ENCODE data around the gene RAB3GAP2.
A peak's percentile ranks its signal among the peaks of the same experiment; 100 is the strongest.
"Not testable (repeated sequence)": the region's sequence is repeated elsewhere in the genome, so short reads cannot be mapped to it uniquely, and the experiment has no call there.

Gene RAB3GAP2

DNA sequence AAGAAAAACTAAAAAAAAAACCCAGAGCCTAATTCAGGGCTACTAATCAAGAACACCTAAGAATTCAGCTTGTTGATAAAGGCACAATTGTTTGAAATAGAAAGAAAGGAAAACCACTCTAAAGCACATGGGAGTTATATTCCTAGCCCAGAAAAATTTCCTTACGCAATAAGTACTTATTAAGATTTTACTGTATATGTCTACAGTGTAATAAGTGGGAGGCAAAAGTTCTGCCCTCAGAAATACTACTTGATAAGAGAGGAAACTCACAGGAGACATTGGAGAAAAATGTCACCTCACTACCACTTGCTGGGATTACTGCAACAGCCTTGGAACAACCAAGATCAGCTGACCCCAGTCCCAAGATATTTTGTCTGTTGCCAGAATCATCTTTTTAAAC is 112.2 kb downstream of the RAB3GAP2 start:
- Histone ChIP-seq H3K36me3 (ENCODE audit: control insufficient read depth in 1 of 2, insufficient read depth in 2 of 2, low read length in 2 of 2) (peaks cover 38 to 42% of the 10 kb centered on the region in 2 donors), H3K27me3 (ENCODE audit: low read depth, low read length) (no peaks in the 10 kb centered on the region), H3K27ac (ENCODE audit: low read length) (no peak overlapping the region), H3K9me3 (ENCODE audit: control insufficient read depth in 1 of 2, low read length in 2 of 2) (no peaks in the 10 kb centered on the region), H3K4me3 (ENCODE audit: low read depth in 1 of 2, low read length in 2 of 2) (no peak overlapping the region), H3K4me1 (ENCODE audit: control insufficient read depth in 1 of 2, insufficient read depth in 2 of 2, low read length in 2 of 2) (no peaks in the 10 kb centered on the region)

DNA sequence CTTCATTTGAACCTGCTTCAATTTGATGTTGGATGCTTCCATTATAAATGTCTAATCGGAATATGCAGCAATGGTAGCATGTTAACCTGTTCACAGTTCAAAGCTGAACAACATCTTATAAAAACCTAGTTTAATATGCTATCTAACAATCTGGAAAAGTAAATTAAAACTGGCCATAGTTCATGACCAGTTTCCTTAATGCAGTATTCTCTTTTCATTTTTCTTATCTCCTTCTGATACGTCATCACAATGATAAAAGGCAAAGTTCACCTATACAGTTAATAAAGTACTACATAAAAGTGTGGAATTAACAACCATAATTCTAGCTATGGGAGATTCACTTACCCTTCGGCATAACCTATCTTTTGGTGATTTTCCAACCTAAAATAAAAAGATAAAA is 113.2 kb downstream of the RAB3GAP2 start:
- Histone ChIP-seq H3K9me3 (ENCODE audit: control insufficient read depth in 1 of 2, low read length in 2 of 2) (no peaks in the 10 kb centered on the region), H3K36me3 (ENCODE audit: control insufficient read depth in 1 of 2, insufficient read depth in 2 of 2, low read length in 2 of 2) (peaks cover 43 to 44% of the 10 kb centered on the region in 2 donors), H3K4me1 (ENCODE audit: control insufficient read depth in 1 of 2, insufficient read depth in 2 of 2, low read length in 2 of 2) (no peaks in the 10 kb centered on the region), H3K27me3 (ENCODE audit: low read depth, low read length) (no peaks in the 10 kb centered on the region), H3K4me3 (ENCODE audit: low read depth in 1 of 2, low read length in 2 of 2) (no peak overlapping the region), H3K27ac (ENCODE audit: low read length) (no peak overlapping the region)

DNA sequence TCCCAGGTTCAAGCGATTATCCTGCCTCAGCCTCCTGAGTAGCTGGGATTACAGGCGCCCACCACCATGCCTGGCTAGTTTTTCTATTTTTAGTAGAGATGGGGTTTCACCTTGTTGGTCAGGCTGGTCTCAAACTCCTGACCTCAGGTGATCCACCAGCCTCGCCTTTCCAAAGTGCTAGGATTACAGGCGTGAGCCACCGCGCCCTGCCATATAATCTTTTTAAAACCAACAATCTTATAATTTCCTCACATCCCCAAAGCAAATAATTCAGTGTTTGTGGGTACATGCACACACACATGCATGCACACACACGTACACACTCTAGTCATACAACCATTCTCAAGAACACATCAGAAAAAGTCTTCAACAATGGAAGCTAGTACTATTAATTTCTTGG is 113.7 kb downstream of the RAB3GAP2 start:
- H3K9me3 ChIP-seq (ENCODE audit: control insufficient read depth in 1 of 2, low read length in 2 of 2); H3K27ac ChIP-seq (ENCODE audit: low read length); H3K4me3 ChIP-seq (ENCODE audit: low read depth in 1 of 2, low read length in 2 of 2); H3K27me3 ChIP-seq (ENCODE audit: low read depth, low read length); H3K4me1 ChIP-seq (ENCODE audit: control insufficient read depth in 1 of 2, insufficient read depth in 2 of 2, low read length in 2 of 2): not testable (repeated sequence)
- peaks cover 39 to 44% of the 10 kb centered on the region in 2 donors for H3K36me3 ChIP-seq (ENCODE audit: control insufficient read depth in 1 of 2, insufficient read depth in 2 of 2, low read length in 2 of 2)

DNA sequence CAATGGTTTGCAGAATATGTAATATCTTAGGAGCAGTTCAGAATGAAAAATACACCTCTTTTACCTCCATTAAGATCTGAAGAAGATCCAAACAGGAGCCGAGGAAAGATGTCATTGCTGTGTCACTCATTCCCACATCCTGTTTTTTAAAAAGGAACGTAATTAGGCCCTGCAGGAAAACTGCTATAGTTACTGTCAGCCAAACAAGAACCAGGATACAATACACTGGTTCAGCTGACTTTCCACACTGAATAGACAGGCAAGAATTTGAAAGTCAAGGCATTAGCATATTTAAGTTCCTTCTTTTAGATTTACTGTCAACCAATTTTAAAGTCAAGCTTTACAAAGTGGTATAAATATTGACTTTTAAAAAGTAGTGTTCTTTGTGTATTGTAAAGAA is 114.5 kb downstream of the RAB3GAP2 start:
- Histone ChIP-seq H3K4me3 (ENCODE audit: low read depth in 1 of 2, low read length in 2 of 2) (no peak overlapping the region), H3K36me3 (ENCODE audit: control insufficient read depth in 1 of 2, insufficient read depth in 2 of 2, low read length in 2 of 2) (peaks cover 39 to 47% of the 10 kb centered on the region in 2 donors), H3K27ac (ENCODE audit: low read length) (peak overlapping the region; percentile 8), H3K27me3 (ENCODE audit: low read depth, low read length) (no peaks in the 10 kb centered on the region), H3K4me1 (ENCODE audit: control insufficient read depth in 1 of 2, insufficient read depth in 2 of 2, low read length in 2 of 2) (no peaks in the 10 kb centered on the region), H3K9me3 (ENCODE audit: control insufficient read depth in 1 of 2, low read length in 2 of 2) (no peaks in the 10 kb centered on the region)

DNA sequence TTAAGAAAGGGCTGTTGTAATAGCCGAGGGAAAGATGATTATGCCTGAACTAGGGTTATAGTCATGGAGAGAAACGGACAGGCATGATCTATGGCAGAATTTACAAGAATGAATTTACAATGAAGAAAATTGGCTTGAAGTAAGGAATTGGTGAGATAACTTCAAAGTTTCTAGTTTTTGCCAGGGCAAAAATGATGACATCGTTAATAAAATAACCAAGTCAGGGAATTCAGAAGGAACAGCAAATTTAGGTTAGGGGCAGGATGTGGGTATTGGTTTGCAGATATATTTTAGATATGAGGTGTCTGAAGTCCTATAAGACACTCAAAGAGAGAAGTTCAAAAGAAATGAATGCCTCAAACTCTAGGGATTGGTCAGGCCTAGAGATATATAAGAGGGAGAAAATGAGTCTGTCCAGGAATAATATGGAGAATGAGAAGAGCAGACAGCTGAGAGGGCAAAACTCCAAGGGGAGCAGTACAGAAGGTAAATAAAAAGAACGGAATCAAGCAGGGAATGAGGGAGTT is 115.6 kb downstream of the RAB3GAP2 start:
- Histone ChIP-seq H3K27me3 (ENCODE audit: low read depth, low read length) (no peaks in the 10 kb centered on the region), H3K4me3 (ENCODE audit: low read depth in 1 of 2, low read length in 2 of 2) (no peak overlapping the region), H3K27ac (ENCODE audit: low read length) (no peak overlapping the region), H3K36me3 (ENCODE audit: control insufficient read depth in 1 of 2, insufficient read depth in 2 of 2, low read length in 2 of 2) (peaks cover 39 to 47% of the 10 kb centered on the region in 2 donors), H3K4me1 (ENCODE audit: control insufficient read depth in 1 of 2, insufficient read depth in 2 of 2, low read length in 2 of 2) (peaks cover 0 to 2% of the 10 kb centered on the region in 2 donors), H3K9me3 (ENCODE audit: control insufficient read depth in 1 of 2, low read length in 2 of 2) (no peaks in the 10 kb centered on the region)

DNA sequence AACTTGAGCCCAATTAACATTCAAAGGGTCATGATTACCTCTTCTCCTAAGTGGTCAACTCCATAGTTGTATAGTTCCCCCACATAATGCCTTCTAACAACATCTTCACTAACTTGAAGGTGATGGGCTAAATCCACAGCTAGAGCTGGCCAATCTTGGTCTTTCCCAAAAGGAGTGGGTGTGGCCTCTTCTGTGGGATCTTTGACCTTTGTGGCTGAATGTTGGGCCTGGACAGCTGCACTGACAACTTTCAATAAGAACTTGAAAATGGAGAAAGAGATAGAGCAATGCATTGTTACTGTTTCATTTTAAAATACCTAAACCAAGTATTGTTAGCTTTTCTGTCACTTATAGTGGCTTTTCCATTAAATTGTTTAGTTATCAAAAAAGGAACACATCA is 119.1 kb downstream of the RAB3GAP2 start:
- Histone ChIP-seq H3K27me3 (ENCODE audit: low read depth, low read length) (no peaks in the 10 kb centered on the region), H3K4me3 (ENCODE audit: low read depth in 1 of 2, low read length in 2 of 2) (no peak overlapping the region), H3K4me1 (ENCODE audit: control insufficient read depth in 1 of 2, insufficient read depth in 2 of 2, low read length in 2 of 2) (peaks cover 0 to 12% of the 10 kb centered on the region in 2 donors), H3K9me3 (ENCODE audit: control insufficient read depth in 1 of 2, low read length in 2 of 2) (no peaks in the 10 kb centered on the region), H3K27ac (ENCODE audit: low read length) (no peak overlapping the region), H3K36me3 (ENCODE audit: control insufficient read depth in 1 of 2, insufficient read depth in 2 of 2, low read length in 2 of 2) (peaks cover 26 to 32% of the 10 kb centered on the region in 2 donors)

DNA sequence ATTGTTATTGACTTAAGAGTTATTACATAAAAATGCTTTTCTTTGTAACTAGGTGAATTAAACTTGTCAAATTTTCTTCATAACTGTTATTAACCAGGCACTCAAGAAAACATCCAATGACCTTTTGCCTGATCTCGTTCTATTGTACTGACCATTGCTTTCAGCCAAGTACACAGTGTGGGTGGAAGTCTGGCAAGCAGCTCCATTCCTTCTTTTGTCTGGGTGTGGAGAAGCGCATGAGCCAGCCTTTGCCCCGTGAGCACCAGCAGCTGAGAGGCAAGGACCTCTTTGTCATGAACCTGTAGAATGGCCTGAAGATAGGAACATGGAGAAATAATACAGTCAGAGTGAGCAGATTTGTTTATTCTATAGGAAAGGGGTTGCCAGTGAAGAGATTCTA is 120.8 kb downstream of the RAB3GAP2 start:
- Histone ChIP-seq H3K4me1 (ENCODE audit: control insufficient read depth in 1 of 2, insufficient read depth in 2 of 2, low read length in 2 of 2) (peaks cover 0 to 12% of the 10 kb centered on the region in 2 donors), H3K4me3 (ENCODE audit: low read depth in 1 of 2, low read length in 2 of 2) (no peak overlapping the region), H3K36me3 (ENCODE audit: control insufficient read depth in 1 of 2, insufficient read depth in 2 of 2, low read length in 2 of 2) (peaks cover 13 to 24% of the 10 kb centered on the region in 2 donors), H3K9me3 (ENCODE audit: control insufficient read depth in 1 of 2, low read length in 2 of 2) (no peaks in the 10 kb centered on the region), H3K27me3 (ENCODE audit: low read depth, low read length) (no peaks in the 10 kb centered on the region), H3K27ac (ENCODE audit: low read length) (no peak overlapping the region)

DNA sequence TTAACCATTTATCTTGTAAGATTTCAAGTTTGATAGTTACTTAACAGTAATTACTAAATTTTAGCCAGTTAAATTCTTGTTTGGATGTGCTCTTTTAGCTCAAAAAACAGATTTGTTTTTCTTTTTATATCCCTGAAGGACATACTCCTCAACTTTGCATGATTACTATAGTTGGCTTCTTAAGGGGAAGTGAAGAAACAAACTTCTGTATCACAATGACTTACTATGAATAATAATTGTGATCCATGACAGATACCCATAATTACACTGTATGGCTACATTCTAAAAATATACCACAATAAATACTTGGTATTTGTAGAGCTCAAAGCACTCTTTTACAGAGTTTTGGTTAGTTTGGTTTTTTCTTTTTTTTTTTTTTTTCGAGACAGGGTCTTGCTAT is 122.5 kb downstream of the RAB3GAP2 start:
- Histone ChIP-seq H3K36me3 (ENCODE audit: control insufficient read depth in 1 of 2, insufficient read depth in 2 of 2, low read length in 2 of 2) (peaks cover 4 to 20% of the 10 kb centered on the region in 2 donors), H3K9me3 (ENCODE audit: control insufficient read depth in 1 of 2, low read length in 2 of 2) (no peaks in the 10 kb centered on the region), H3K27me3 (ENCODE audit: low read depth, low read length) (no peaks in the 10 kb centered on the region), H3K4me1 (ENCODE audit: control insufficient read depth in 1 of 2, insufficient read depth in 2 of 2, low read length in 2 of 2) (peaks cover 0 to 12% of the 10 kb centered on the region in 2 donors), H3K27ac (ENCODE audit: low read length) (no peak overlapping the region), H3K4me3 (ENCODE audit: low read depth in 1 of 2, low read length in 2 of 2) (no peak overlapping the region)

DNA sequence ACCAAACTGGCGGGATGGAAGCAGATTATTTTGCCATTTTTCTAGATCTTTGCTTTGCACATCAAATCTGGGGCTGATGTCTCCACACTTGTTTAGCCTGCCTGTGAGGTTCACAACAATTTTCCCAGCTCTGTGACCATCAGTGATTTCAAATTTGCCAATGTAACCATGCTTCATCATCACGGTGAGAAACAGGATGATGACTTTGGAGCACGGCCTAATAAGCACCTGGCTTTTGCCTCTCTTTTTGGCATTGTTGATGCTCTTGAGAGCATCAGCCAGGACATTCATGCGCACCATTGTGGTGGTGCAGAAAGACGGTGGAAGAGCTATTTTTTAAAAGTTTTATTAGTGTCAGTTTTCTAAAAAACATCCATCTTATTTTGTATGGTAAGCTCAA is 128.2 kb downstream of the RAB3GAP2 start:
- Histone ChIP-seq H3K27ac (ENCODE audit: low read length) (no peak overlapping the region), H3K27me3 (ENCODE audit: low read depth, low read length) (no peaks in the 10 kb centered on the region), H3K36me3 (ENCODE audit: control insufficient read depth in 1 of 2, insufficient read depth in 2 of 2, low read length in 2 of 2) (peaks cover 15 to 40% of the 10 kb centered on the region in 2 donors), H3K9me3 (ENCODE audit: control insufficient read depth in 1 of 2, low read length in 2 of 2) (no peaks in the 10 kb centered on the region), H3K4me3 (ENCODE audit: low read depth in 1 of 2, low read length in 2 of 2) (no peak overlapping the region), H3K4me1 (ENCODE audit: control insufficient read depth in 1 of 2, insufficient read depth in 2 of 2, low read length in 2 of 2) (no peaks in the 10 kb centered on the region)

DNA sequence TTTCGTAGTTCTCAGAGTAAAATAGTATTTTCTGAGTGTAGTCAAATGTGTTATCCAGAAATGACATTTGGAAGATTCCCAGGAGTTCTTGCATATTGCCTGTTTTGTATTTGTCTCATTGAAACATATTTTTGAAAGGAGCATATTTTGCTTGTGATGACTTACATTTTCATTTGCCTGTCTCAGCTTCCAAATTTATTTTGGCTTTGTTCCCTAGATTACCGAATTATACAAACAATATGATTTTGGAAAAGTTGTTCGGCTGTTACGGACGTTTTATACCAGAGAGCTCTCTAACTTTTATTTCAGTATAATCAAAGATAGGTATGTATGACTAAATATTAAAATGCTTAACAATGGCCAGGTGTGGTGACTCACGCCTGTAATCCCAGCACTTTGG is 132.3 kb downstream of the RAB3GAP2 start:
- H3K4me1 ChIP-seq (ENCODE audit: control insufficient read depth in 1 of 2, insufficient read depth in 2 of 2, low read length in 2 of 2) = no peaks in the 10 kb centered on the region
- H3K36me3 ChIP-seq (ENCODE audit: control insufficient read depth in 1 of 2, insufficient read depth in 2 of 2, low read length in 2 of 2) = peaks cover 12 to 33% of the 10 kb centered on the region in 2 donors
- H3K4me3 ChIP-seq (ENCODE audit: low read depth in 1 of 2, low read length in 2 of 2) = no peak overlapping the region
- no peak overlapping the region for H3K27ac ChIP-seq (ENCODE audit: low read length)
- no peaks in the 10 kb centered on the region for H3K9me3 ChIP-seq (ENCODE audit: control insufficient read depth in 1 of 2, low read length in 2 of 2)
- H3K27me3 ChIP-seq (ENCODE audit: low read depth, low read length) = no peaks in the 10 kb centered on the region

DNA sequence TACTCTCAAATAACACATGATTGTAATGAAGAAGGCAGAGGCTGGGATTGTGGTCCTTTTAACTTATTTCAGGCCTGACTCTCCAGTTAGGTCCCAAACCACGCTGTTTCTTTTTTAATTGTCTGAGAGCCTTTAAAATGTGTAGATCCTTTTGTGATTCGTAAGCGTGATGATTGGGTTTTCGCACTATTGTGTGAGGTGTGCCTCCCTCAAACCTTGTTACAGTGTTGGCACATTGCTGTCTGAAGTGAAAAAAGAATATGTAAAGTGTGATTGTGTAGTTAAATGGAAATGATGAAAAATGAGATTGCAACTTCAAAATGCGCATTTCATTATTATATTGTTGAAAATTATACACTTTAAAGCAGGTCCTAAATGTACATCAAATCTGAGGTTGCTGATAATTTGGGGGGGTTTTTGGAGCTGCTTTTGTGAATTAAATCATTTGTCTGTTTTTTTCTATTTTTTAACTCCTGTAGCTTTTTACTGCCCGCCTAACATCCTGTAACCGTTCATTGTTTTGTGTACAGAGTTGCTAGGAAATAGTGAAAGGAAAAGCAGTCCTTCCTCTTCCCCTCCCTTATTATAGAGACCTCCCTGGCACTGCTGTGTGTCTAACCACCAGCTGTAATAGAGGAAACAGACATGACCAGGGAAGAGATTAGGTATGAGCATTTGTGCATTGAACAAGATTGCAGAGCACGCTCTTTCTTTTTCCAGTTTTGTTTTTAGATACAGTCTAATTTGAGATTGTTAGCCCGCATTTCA is 135.1 kb downstream of the RAB3GAP2 start:
- peaks cover 11 to 45% of the 10 kb centered on the region in 2 donors for H3K36me3 ChIP-seq (ENCODE audit: control insufficient read depth in 1 of 2, insufficient read depth in 2 of 2, low read length in 2 of 2)
- H3K4me3 ChIP-seq (ENCODE audit: low read depth in 1 of 2, low read length in 2 of 2) = no peak overlapping the region

DNA sequence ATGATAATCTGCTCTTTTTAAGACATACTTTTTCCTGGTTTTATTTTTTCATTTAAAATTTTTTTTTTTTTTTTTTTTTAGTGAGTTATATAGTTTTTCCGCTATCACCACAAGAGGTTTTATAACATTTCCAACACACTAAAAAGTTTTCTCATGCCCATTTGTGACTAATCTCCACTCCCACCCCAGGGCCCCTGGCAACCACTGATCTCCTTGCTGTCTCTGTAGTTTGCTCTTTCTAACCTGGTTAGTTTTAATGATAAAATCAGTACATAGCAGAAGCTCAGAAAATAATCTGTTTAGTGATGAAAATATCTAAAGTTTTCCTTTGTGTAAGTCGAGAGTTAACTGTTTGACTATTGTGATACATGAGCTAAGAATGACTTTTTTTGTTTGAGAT is 136.5 kb downstream of the RAB3GAP2 start:
- Histone ChIP-seq H3K4me3 (ENCODE audit: low read depth in 1 of 2, low read length in 2 of 2) (no peak overlapping the region), H3K27ac (ENCODE audit: low read length) (no peak overlapping the region), H3K27me3 (ENCODE audit: low read depth, low read length) (no peaks in the 10 kb centered on the region), H3K9me3 (ENCODE audit: control insufficient read depth in 1 of 2, low read length in 2 of 2) (no peaks in the 10 kb centered on the region), H3K4me1 (ENCODE audit: control insufficient read depth in 1 of 2, insufficient read depth in 2 of 2, low read length in 2 of 2) (no peaks in the 10 kb centered on the region), H3K36me3 (ENCODE audit: control insufficient read depth in 1 of 2, insufficient read depth in 2 of 2, low read length in 2 of 2) (peaks cover 11 to 33% of the 10 kb centered on the region in 2 donors)

More for the DNA sequence above, 135.1 kb downstream of the RAB3GAP2 start:
- no peaks in the 10 kb centered on the region for H3K9me3 ChIP-seq (ENCODE audit: control insufficient read depth in 1 of 2, low read length in 2 of 2)
- H3K27me3 ChIP-seq (ENCODE audit: low read depth, low read length) = no peaks in the 10 kb centered on the region
- no peaks in the 10 kb centered on the region for H3K4me1 ChIP-seq (ENCODE audit: control insufficient read depth in 1 of 2, insufficient read depth in 2 of 2, low read length in 2 of 2)
- peak overlapping the region; percentile 12 for H3K27ac ChIP-seq (ENCODE audit: low read length)

Data from muscle layer of duodenum (tissue), 2 donors.